Mesenchymal stem cell (in vitro differentiated cells and primary cell): Measurements from ENCODE around the gene FAM110A.
A peak's percentile ranks its signal among the peaks of the same experiment; 100 is the strongest.

ENCODE experiments used
- DNase-seq: peaks from one replicate; pipeline ENCODE4 v3.0.0-alpha.2; 2013
- H2AFZ ChIP-seq: one replicate; pipeline ENCODE4 v1.6.1; 2013; ENCODE audit warnings: low read depth, mild to moderate bottlenecking, control low read depth, inconsistent platforms, low read length, moderate library complexity
- H2AK5ac ChIP-seq: 2 replicates; pipeline ENCODE4 v1.6.1; 2013; ENCODE audit warnings: low read length, moderate library complexity, mild to moderate bottlenecking, inconsistent platforms; ENCODE audit not compliant: severe bottlenecking
- H2BK120ac ChIP-seq: one replicate; pipeline ENCODE4 v1.6.1; 2013; ENCODE audit warnings: low read depth, mild to moderate bottlenecking, inconsistent platforms, low read length, moderate library complexity
- H2BK12ac ChIP-seq, 2 experiments: one replicate each; pipeline ENCODE4 v1.6.1; 2013; ENCODE audit warnings: inconsistent platforms in 2 of 2, low read length in 2 of 2, mild to moderate bottlenecking in 2 of 2, moderate library complexity in 2 of 2, control low read depth in 1 of 2
- H2BK15ac ChIP-seq: one replicate; pipeline ENCODE4 v1.6.1; 2013; ENCODE audit warnings: mild to moderate bottlenecking, low read depth, inconsistent platforms; ENCODE audit not compliant: poor library complexity, severe bottlenecking
- H2BK5ac ChIP-seq: 2 replicates; pipeline ENCODE4 v1.6.1; 2013; ENCODE audit warnings: low read depth, mild to moderate bottlenecking, low read length, control low read depth, inconsistent platforms; ENCODE audit not compliant: poor library complexity, severe bottlenecking
- H3K14ac ChIP-seq, 2 experiments: one replicate each; pipeline ENCODE4 v1.6.1; 2013; ENCODE audit warnings: inconsistent platforms in 2 of 2, low read length in 2 of 2, control low read depth in 1 of 2, mild to moderate bottlenecking in 1 of 2, moderate library complexity in 1 of 2
- H3K18ac ChIP-seq, 2 experiments: one replicate each; pipeline ENCODE4 v1.6.1; 2013; ENCODE audit warnings: inconsistent platforms in 2 of 2, low read length in 2 of 2, control low read depth in 1 of 2, low read depth in 1 of 2, mild to moderate bottlenecking in 1 of 2
- H3K23ac ChIP-seq, 2 experiments: one replicate each; pipeline ENCODE4 v1.6.1; 2013; ENCODE audit warnings: inconsistent platforms in 2 of 2, low read length in 2 of 2, mild to moderate bottlenecking in 2 of 2, moderate library complexity in 2 of 2, control low read depth in 1 of 2
- H3K27ac ChIP-seq: 2 replicates; pipeline ENCODE4 v1.5.1; 2013; ENCODE audit warnings: mild to moderate bottlenecking, moderate library complexity, low read length, control low read depth, inconsistent platforms; ENCODE audit not compliant: poor library complexity, severe bottlenecking
- H3K27me3 ChIP-seq, 2 experiments: 2 replicates each; pipeline versions ENCODE4 v1.6.1 to v1.7.0; 2013; ENCODE audit warnings: low read length in 2 of 2, mild to moderate bottlenecking in 2 of 2, moderate library complexity in 2 of 2, control low read depth in 1 of 2, inconsistent platforms in 1 of 2; ENCODE audit not compliant: control insufficient read depth in 1 of 2, insufficient read depth in 1 of 2
- H3K36me3 ChIP-seq, 2 experiments: 2 replicates each; pipeline versions ENCODE4 v1.6.1 to v1.7.0; 2013; ENCODE audit warnings: low read length in 2 of 2, control low read depth in 1 of 2, inconsistent platforms in 1 of 2, low read depth in 1 of 2, mild to moderate bottlenecking in 1 of 2; ENCODE audit not compliant: insufficient read depth in 2 of 2, control insufficient read depth in 1 of 2
- H3K4ac ChIP-seq, 2 experiments: one replicate each; pipeline ENCODE4 v1.6.1; 2013; ENCODE audit warnings: inconsistent platforms in 2 of 2, low read length in 2 of 2, mild to moderate bottlenecking in 2 of 2, moderate library complexity in 2 of 2, control low read depth in 1 of 2, low read depth in 1 of 2
- H3K4me1 ChIP-seq: 2 replicates; pipeline ENCODE4 v1.6.1; 2013; ENCODE audit warnings: low read depth, low read length, control low read depth; ENCODE audit not compliant: control insufficient read depth, insufficient read depth
- H3K4me2 ChIP-seq: 2 replicates; pipeline ENCODE4 v1.6.1; 2013; ENCODE audit warnings: low read length, mild to moderate bottlenecking, inconsistent platforms; ENCODE audit not compliant: poor library complexity, severe bottlenecking
- H3K4me3 ChIP-seq, 2 experiments: 2 replicates each; pipeline versions ENCODE4 v1.5.1 to v1.7.0; 2013; ENCODE audit warnings: low read length in 2 of 2, mild to moderate bottlenecking in 2 of 2, control low read depth in 1 of 2, low read depth in 1 of 2; ENCODE audit not compliant: insufficient read depth in 1 of 2
- H3K79me1 ChIP-seq: replicated peaks from 2 replicates; pipeline ENCODE4 v1.6.1; 2013; ENCODE audit warnings: mild to moderate bottlenecking, control low read depth, low read length, inconsistent platforms; ENCODE audit not compliant: poor library complexity, severe bottlenecking
- H3K9ac ChIP-seq: 2 replicates; pipeline ENCODE4 v1.7.0; 2013; ENCODE audit warnings: mild to moderate bottlenecking, low read length, moderate library complexity
- H3K9me3 ChIP-seq: 2 replicates; pipeline ENCODE4 v1.7.0; 2013; ENCODE audit warnings: mild to moderate bottlenecking, low read length; ENCODE audit not compliant: control insufficient read depth
- H4K8ac ChIP-seq: one replicate; pipeline ENCODE4 v1.6.1; 2013; ENCODE audit warnings: inconsistent platforms, mild to moderate bottlenecking, low read length, moderate library complexity
- H4K91ac ChIP-seq: one replicate; pipeline ENCODE4 v1.6.1; 2013; ENCODE audit warnings: mild to moderate bottlenecking, low read length, inconsistent platforms
- WGBS: methylation state at CpG from one replicate; pipeline ENCODE4 v1.1.7; 2013; ENCODE audit warnings: mixed read lengths; 5-methylcytosine and 5-hydroxymethylcytosine counted together

Gene FAM110A

DNA sequence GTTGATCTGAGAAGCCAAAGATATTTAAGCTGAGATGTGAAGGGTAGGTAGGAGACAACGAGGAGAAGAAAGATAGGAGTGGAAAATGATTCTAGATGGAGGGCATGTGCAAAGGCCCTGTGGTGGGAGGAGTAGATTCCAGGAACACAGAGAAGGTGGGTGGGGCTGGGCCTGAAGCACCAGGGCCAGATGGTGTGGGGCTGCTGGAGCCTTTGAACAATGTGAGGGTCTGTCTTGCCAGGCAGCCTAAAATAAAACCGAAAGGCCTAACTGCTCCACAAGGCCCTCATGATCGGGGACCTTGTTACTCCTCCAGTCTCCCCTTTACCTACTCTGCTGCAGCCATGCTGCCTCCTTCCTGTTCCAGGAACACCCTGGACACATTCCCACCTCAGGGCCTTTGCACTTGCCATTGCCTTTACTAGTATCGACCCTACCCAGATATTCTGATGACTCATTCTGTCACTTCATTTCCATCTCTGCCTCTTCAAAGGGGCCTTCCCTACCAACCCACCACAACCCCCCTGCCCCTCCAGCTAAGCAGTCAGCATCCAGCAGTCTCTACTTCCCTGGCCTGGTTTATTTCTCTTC, 20.0 kb downstream of the FAM110A start:
- Histone ChIP-seq H2AK5ac (no peak overlapping the region), H3K79me1 (no peaks in the 10 kb centered on the region), H4K91ac (no peak overlapping the region), H2BK120ac (no peak overlapping the region), H2BK12ac (no peak overlapping the region), H3K4ac (no peak overlapping the region), H3K27ac (no peak overlapping the region), H3K14ac (no peak overlapping the region), H2AFZ (no peak overlapping the region), H3K4me3 (no peak overlapping the region), H4K8ac (no peak overlapping the region), H3K36me3 (no peaks in the 10 kb centered on the region), H3K18ac (no peak overlapping the region), H2BK15ac (no peak overlapping the region), H3K23ac (no peak overlapping the region), H3K27me3 (no peaks in the 10 kb centered on the region), H3K4me2 (no peak overlapping the region), H2BK5ac (no peak overlapping the region), H3K4me1 (peaks cover 12% of the 10 kb centered on the region), H3K9ac (no peak overlapping the region), H3K9me3 (no peaks in the 10 kb centered on the region)
- 95% methylated on average over 4 of the region's 4 CpGs for WGBS
- no peak for DNase-seq

DNA sequence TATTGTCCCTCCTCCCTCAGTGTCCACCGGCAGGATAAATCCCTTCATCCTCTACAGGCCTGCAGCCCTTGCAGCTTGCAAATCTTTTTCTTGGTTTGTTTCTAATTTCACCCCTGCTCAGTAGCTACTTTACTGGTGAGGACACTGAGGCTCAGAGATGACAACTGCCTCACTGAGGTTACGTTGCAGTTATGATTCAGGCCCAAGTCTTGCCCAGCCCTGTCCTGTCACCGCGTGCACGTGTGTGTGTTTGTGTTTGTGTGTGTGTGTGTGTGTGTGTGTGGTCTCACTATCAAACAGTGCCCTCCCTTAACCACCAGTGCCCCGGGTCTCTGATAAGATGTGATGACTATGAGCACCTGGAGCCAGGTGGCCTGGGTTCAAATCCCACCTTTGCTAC, 21.1 kb downstream of the FAM110A start:
- 76% methylated on average over 2 of the region's 6 CpGs for WGBS
- no peak overlapping the region for H2AK5ac ChIP-seq
- no peak overlapping the region for H3K9ac ChIP-seq
- no peak for DNase-seq
- H3K27ac ChIP-seq: no peak overlapping the region
- H3K79me1 ChIP-seq: no peaks in the 10 kb centered on the region
- H3K4me1 ChIP-seq: peaks cover 12% of the 10 kb centered on the region
- no peak overlapping the region for H3K18ac ChIP-seq
- no peak overlapping the region for H2BK120ac ChIP-seq
- no peaks in the 10 kb centered on the region for H3K27me3 ChIP-seq
- H2BK12ac ChIP-seq: no peak overlapping the region
- no peak overlapping the region for H3K4ac ChIP-seq
- H3K4me3 ChIP-seq: no peak overlapping the region
- no peak overlapping the region for H2BK5ac ChIP-seq
- H2BK15ac ChIP-seq: no peak overlapping the region
- H3K14ac ChIP-seq: no peak overlapping the region
- no peak overlapping the region for H2AFZ ChIP-seq
- peak overlapping the region; percentile 21 for H4K8ac ChIP-seq
- no peaks in the 10 kb centered on the region for H3K36me3 ChIP-seq
- H3K4me2 ChIP-seq: no peak overlapping the region
- no peak overlapping the region for H4K91ac ChIP-seq
- no peaks in the 10 kb centered on the region for H3K9me3 ChIP-seq
- peak overlapping the region in 1 of 2 experiments; percentile 54 for H3K23ac ChIP-seq

DNA sequence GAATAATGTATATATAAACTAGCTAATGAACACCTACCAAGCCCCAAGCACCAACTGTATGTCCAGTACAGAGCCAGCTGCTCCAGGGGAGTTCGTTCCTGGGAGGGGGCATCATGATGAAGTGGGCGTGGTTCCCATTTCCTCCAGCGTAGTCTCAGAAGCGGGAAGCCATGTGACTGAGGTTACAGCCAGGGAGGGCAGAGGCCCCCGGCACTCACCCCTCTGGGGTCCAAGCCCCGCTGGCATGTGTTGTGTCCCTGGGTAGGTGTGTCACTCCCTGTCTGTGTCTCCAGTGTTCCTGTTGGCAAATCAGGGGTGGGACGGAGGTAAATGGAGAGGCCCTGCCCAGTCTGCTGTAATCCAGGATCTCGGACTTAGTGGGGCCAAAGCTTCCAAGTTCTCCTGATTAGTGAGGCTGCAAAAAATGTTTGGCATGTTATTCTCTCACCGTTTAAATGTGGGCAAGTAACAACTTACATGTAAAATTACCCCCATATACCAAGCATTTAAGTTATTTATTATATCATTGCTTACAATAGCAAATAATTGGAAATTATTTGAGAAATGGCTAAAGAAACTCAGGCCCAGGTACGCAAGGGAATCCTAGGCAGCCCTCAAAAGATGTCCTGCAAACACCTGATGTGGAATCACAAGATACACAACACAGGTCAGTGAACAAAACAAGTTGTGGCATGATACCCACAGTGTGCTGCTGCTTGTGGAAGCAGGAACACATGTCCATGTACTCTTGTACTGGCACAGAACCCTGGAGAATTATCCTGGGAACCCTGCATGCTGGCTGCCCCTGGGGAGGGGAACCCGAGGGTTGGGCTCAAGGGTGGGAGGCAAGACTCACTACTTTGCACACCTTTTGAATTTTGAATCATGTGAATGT, 22.2 kb downstream of the FAM110A start:
- H3K4ac ChIP-seq: no peak overlapping the region
- H2BK12ac ChIP-seq: no peak overlapping the region
- H2AK5ac ChIP-seq: peak overlapping the region; percentile 10
- no peak overlapping the region for H2BK120ac ChIP-seq
- no peak overlapping the region for H4K8ac ChIP-seq
- H2AFZ ChIP-seq: no peak overlapping the region
- no peak overlapping the region for H2BK15ac ChIP-seq
- WGBS: 88% methylated on average over 10 of the region's 11 CpGs
- H2BK5ac ChIP-seq: no peak overlapping the region
- H3K14ac ChIP-seq: no peak overlapping the region
- no peak for DNase-seq
- H3K18ac ChIP-seq: no peak overlapping the region
- H3K79me1 ChIP-seq: no peaks in the 10 kb centered on the region
- H3K4me1 ChIP-seq: peaks cover 12% of the 10 kb centered on the region
- H3K36me3 ChIP-seq: no peaks in the 10 kb centered on the region
- peak overlapping the region; percentile 36 for H3K27ac ChIP-seq
- H3K27me3 ChIP-seq: no peaks in the 10 kb centered on the region
- H3K4me3 ChIP-seq: no peak overlapping the region
- H4K91ac ChIP-seq: no peak overlapping the region
- H3K23ac ChIP-seq: no peak overlapping the region
- H3K4me2 ChIP-seq: peak overlapping the region; percentile 34
- H3K9me3 ChIP-seq: no peaks in the 10 kb centered on the region
- H3K9ac ChIP-seq: no peak overlapping the region

- H3K14ac ChIP-seq: no peak overlapping the region
- H2BK5ac ChIP-seq: no peak overlapping the region
- no peak overlapping the region for H3K9ac ChIP-seq
- H2AFZ ChIP-seq: no peak overlapping the region
- DNase-seq: no peak
- H3K18ac ChIP-seq: no peak overlapping the region
- no peak overlapping the region for H2AK5ac ChIP-seq
- H4K8ac ChIP-seq: no peak overlapping the region
- no peak overlapping the region for H3K4ac ChIP-seq
- H3K27me3 ChIP-seq: no peaks in the 10 kb centered on the region
- 81% methylated on average over 12 of the region's 12 CpGs for WGBS
- no peaks in the 10 kb centered on the region for H3K9me3 ChIP-seq
- no peak overlapping the region for H3K4me3 ChIP-seq
- no peak overlapping the region for H2BK120ac ChIP-seq
- H2BK12ac ChIP-seq: no peak overlapping the region
- peaks cover 12% of the 10 kb centered on the region for H3K4me1 ChIP-seq
- no peak overlapping the region for H2BK15ac ChIP-seq
- no peak overlapping the region for H3K27ac ChIP-seq
- no peak overlapping the region for H3K23ac ChIP-seq
- no peaks in the 10 kb centered on the region for H3K79me1 ChIP-seq
- H3K4me2 ChIP-seq: peak overlapping the region; percentile 2
- no peaks in the 10 kb centered on the region for H3K36me3 ChIP-seq
- H4K91ac ChIP-seq: no peak overlapping the region
Measured at GRCh38 chr20:856361-856775, 22.9 kb downstream of the FAM110A start.
